Measurements from ENCODE around the gene SNPH.
"Not testable (repeated sequence)": the region's sequence is repeated elsewhere in the genome, so short reads cannot be mapped to it uniquely, and the experiment has no call there.

Gene SNPH

GRCh38 chr20:1266167-1266973 is at the start of gene SNPH:
SNPH (plus strand) TSS chr20:1266294; CDS start chr20:1296240, 29,946 bp downstream.
- DNase-seq = peak; percentile 82

- not testable (repeated sequence) for DNase-seq
These were observed 49.3 kb upstream of the SNPH start for GRCh38 chr20:1216527-1217427.

GRCh38 chr20:1222750-1223149 is 43.3 kb upstream of the SNPH start:
- DNase-seq = not testable (repeated sequence)

GRCh38 chr20:1224205-1224890 is 41.7 kb upstream of the SNPH start:
- peak; percentile 10 for DNase-seq

GRCh38 chr20:1225263-1225782 is 40.8 kb upstream of the SNPH start:
- DNase-seq = no peak

- peak; percentile 80 for DNase-seq
These were observed 40.1 kb upstream of the SNPH start, which contains the start of gene RAD21L1 for GRCh38 chr20:1225783-1226654. RAD21L1 (plus strand) TSS chr20:1226044; CDS start chr20:1228454, 2,410 bp downstream.

GRCh38 chr20:1229541-1229940 is 36.6 kb upstream of the SNPH start:
- no peak for DNase-seq

GRCh38 chr20:1232286-1233111 is 33.6 kb upstream of the SNPH start:
- no peak for DNase-seq

- no peak for DNase-seq
These were observed 25.5 kb upstream of the SNPH start for GRCh38 chr20:1240549-1240948.

- no peak for DNase-seq
These were observed 24.6 kb upstream of the SNPH start for GRCh38 chr20:1241456-1241855.

GRCh38 chr20:1242099-1242498 is 24.0 kb upstream of the SNPH start:
- no peak for DNase-seq

- DNase-seq = no peak
These were observed 23.6 kb upstream of the SNPH start for GRCh38 chr20:1242530-1242929.

GRCh38 chr20:1245578-1245977 is 20.5 kb upstream of the SNPH start:
- no peak for DNase-seq

GRCh38 chr20:1247689-1248088 is 18.4 kb upstream of the SNPH start:
- no peak for DNase-seq

GRCh38 chr20:1250282-1250681 is 15.8 kb upstream of the SNPH start:
- not testable (repeated sequence) for DNase-seq

GRCh38 chr20:1252416-1252815 is 13.7 kb upstream of the SNPH start:
- no peak for DNase-seq

GRCh38 chr20:1254254-1254653 is 11.8 kb upstream of the SNPH start:
- no peak for DNase-seq

- no peak for DNase-seq
These were observed 10.4 kb upstream of the SNPH start for GRCh38 chr20:1255675-1256074.

GRCh38 chr20:1263853-1264252 is 2.2 kb upstream of the SNPH start:
- no peak for DNase-seq

- no peak for DNase-seq
These were observed 1.4 kb upstream of the SNPH start for GRCh38 chr20:1264727-1265126.
